Activated CD4-positive, CD25-positive, alpha-beta regulatory T cell (primary cell): Measurements from ENCODE around the gene RAB7A.
A peak's percentile ranks its signal among the peaks of the same experiment; 100 is the strongest.
"Not testable (repeated sequence)": the region's sequence is repeated elsewhere in the genome, so short reads cannot be mapped to it uniquely, and the experiment has no call there.

ENCODE experiments used
- DNase-seq, 4 experiments: peaks; one replicate each; lab custom pipeline; 2025; lab: John Stamatoyannopoulos, UW

Gene RAB7A

DNA sequence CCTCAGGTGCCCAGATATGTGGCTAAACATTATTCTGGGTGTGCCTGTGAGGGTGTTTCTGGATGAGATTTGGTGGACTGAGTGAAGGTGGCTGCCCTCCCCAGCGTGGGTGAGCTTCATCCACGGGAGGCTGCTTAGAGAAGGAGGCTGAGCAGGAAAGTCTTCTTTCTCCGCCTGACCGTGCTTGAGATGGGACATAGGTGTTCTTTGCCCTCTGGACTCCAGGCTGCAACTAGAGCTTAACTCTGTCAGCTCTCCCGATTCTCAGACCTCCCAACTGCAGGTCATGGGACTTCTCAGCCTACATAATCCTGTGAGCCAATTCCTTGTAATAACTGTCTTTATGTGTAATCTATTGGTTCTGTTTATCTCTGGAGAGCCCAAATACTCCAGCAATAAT, 34.1 kb downstream of the RAB7A start:
- DNase-seq: no peak

DNA sequence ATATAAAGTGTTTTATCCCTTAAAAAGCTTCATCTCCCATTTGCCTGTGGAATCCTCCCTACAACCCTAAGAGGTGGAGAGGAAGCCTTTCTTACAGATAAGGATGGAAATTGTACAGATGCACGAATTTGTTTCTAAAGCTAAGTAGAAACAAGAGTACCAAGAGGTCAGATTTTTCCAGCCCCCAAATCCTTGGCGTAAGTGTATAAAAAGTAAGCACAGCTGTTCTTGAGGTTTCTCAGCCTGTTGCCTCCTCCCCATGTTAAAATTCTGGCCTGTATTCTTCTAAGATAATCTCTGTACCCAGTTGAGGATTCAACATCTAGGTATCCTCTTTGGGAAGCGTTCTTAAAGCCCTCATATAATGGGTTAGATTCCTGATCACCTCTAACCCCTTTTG, 34.9 kb downstream of the RAB7A start:
- no peak for DNase-seq

GRCh38 chr3:128761392-128761791, 35.4 kb downstream of the RAB7A start:
- no peak for DNase-seq

DNA sequence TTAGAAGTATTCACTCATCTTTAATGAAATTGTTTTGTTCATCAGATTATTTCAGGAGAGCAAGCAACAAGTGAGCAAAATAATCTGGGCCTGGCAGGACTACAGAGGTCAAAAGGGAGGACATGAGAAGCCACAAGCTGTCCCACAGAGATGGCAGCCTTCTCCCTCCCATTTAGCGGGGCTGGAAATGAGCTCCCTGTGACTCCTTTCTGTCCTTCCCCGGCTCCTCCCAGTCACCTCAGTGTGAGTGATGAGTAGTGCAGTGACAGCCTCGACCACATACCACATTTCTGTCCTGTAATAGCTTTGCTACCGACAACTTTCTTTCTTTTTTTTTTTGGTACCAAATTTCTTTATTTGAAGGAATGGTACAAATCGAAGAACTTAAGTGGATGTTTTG, 38.0 kb downstream of the RAB7A start:
- DNase-seq: no peak

GRCh38 chr3:128764863-128765262, 38.9 kb downstream of the RAB7A start:
- no peak for DNase-seq

- no peak for DNase-seq
Observed at GRCh38 chr3:128767094-128767750, 41.2 kb downstream of the RAB7A start.

DNA sequence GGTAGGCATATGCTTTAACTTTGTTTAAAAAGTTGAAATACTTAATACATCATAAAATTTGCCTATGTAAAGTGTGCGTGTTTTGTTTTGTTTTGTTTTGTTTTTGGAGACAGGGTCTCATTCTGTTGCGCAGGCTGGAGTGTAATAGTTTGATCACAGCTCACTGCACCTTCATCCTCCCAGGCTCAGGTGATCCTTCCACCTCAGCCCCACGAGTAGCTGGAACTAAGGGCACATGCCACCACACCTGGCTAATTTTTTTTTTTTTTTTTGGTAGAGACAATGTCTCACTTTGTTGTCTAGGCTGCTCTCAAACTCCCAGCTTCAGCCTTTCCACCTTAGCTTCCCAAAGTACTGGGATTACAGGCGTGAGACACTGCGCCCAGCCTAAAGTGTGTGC, 42.5 kb downstream of the RAB7A start:
- no peak for DNase-seq

DNA sequence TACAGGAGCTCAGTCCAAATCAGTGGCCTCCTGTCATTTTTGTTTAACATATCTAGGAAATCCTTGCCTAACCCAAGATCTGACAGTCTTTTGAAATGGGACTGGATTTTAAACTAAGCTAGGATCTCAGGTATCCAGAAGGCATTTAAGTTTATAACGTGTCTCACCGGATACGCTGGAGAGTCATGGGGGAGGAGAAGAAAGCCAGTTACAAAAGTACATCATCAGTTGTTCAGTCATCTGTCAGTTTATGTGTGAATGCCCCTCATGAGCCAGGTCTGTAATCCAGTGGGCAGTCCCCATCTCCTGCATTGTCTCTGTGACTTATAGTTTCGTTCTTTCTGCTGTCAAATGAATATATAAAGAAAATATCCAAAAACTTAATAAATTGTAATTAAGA, 44.4 kb downstream of the RAB7A start:
- no peak for DNase-seq

DNA sequence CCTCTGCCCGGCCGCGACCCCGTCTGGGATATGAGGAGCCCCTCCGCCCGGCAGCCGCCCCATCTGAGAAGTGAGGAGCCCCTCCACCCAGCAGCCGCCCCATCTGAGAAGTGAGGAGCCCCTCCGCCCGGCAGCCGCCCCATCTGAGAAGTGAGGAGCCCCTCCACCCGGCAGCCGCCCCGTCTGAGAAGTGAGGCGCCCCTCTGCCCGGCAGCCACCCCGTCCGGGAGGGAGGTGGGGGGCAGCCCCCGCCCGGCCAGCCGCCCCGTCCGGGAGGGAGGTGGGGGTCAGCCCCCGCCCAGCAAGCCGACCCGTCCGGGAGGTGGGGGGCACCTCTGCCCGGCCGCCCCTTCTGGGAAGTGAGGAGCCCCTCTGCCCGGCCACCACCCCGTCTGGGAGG, 47.2 kb downstream of the RAB7A start:
- DNase-seq: not testable (repeated sequence)

GRCh38 chr3:128773592-128773991, 47.6 kb downstream of the RAB7A start:
- DNase-seq: not testable (repeated sequence)

- no peak for DNase-seq
Observed at GRCh38 chr3:128775241-128775640, 49.3 kb downstream of the RAB7A start.

GRCh38 chr3:128775906-128776542, 50.0 kb downstream of the RAB7A start:
- DNase-seq: no peak

GRCh38 chr3:128780101-128780837, 54.3 kb downstream of the RAB7A start:
- no peak for DNase-seq

DNA sequence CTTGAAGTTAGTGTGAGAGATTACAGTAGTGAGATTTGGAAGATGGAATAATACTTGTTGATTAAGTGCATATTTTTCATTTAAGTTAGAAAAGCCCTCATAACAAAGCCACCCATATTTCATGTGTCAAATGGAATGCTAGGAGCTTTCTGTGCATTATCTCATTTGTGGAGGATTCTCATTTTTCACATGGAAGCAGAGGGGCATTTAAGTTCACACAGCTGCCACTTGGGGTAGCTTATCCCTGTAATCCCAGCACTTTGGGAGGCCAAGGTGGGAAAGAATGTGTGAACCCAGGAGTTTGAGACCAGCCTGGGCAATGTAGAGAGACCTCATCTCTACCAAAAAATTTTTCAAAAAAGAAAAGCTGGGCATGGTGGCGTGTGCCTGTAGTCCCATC, 55.2 kb downstream of the RAB7A start:
- no peak for DNase-seq

DNA sequence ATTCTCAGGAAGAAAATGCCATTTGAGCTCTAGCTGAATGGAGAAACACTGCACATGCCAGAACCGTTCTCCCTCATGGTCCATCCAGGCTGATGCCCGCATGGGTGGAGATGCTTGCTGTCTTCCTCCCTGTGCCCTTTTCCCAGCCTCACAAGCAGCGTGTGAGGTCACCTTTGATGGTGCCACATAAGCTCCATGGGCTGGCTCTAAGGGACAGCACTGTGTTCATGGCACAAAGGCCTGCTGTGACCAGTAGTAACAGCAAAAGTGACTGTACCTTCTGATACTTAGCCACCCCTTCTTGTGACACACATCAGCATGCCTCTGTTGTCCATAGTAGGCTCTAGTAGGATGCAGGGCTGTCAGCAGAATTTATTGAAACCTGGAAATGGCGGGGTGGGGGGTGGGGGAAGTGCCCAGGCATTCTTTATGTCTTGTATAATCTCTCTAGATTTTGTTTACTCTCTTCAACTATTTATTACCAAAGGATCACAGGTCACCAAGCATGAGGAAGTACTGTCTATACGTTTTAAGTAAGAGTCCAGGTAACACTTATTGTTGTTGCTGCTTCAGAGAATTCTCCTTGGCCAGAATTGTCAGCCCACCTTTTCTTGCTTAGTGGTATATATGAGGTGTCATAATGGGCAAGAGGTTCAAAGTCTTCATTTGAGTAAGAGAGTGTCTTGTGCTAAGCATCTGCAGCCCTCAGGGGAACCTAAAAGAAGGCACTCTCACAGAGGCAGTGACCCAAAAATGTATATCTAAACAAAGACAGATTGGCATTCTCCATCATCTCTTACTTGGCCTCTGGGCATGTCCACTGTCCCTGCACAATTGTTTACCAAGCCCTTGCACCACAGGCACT, 56.5 kb downstream of the RAB7A start:
- DNase-seq: no peak

DNA sequence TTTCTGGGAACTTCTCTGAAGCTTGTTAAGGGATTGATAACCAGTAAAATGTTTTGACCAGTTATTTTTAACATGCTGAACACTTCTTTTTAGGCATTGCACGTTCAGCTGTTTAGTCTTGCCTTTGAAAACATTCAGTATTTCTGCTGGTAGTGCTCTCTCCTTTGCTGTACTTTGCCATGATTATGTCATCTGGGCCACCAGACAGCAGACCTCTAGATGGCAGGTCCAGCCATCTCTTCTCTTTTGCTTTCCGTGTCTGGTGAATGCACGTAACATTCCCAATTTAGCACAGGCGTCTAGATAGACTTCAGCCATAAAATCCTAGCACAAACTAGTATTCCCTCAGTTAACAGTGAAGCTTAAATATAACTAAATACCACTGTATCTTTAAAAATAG, 57.8 kb downstream of the RAB7A start:
- no peak for DNase-seq

DNA sequence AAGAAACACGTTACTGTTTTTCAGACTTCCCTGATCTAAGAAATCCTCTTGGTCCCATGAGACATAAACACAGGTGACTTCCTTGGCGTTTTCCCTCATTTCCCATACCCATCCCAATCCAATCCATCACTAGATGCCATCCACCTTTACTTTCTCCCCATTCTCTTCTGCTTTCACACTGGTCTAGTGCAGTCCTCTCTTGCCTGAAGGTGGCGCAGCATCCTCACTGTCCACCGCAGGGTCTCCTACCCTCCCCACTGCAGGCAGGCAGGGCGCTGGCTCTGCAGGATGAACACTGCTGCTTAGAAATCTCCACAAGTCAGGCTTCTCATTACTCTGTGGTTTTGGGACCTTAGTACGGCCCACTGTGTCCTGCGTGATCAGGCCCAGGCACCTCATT, 58.2 kb downstream of the RAB7A start:
- peak in 2 of 4 experiments; percentile 18 to 29 for DNase-seq

DNA sequence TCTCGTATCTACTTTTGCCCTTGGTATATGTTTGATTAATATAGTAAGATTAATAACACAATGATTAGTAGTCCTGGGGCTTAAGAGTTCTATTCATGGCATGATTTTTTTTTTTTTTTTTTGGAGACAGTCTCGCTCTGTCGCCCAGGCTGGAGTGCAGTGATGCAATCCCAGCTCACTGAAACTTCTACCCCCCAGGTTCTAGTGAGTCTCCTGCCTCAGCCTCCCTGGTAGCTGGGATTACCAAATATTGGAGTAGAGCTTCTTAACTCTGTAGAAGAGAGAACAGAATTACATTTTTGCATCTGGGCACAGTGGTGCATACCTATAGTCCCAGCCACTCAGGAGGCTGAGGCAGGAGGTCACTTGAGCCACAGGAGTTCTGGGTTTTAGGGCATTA, 58.9 kb downstream of the RAB7A start:
- no peak for DNase-seq

GRCh38 chr3:128786434-128787020, 60.5 kb downstream of the RAB7A start:
- no peak for DNase-seq

GRCh38 chr3:128787256-128788253, 61.6 kb downstream of the RAB7A start:
- no peak for DNase-seq
